Kidney (tissue), 14 donors: ENCODE results near the gene CSTPP1. TPM values are rescaled to one million over a fixed set of nuclear protein-coding genes. Genes with fewer than 3 reads are reported as not detected.

ENCODE experiments used
- DNase-seq, 5 donors: peaks; one replicate each; pipeline ENCODE4 v3.0.0-alpha.2; 2013 to 2020
- FAIRE-seq: peaks from 2 replicates; lab custom pipeline; 2012; peaks lifted over from hg19 to GRCh38; lab: Jason Lieb, UNC
- H3K27ac ChIP-seq, 2 donors: one replicate each; pipeline ENCODE4 v1.7.0; 2013; ENCODE audit warnings: low read depth in 2 of 2, low read length in 2 of 2, inconsistent platforms in 1 of 2
- H3K27me3 ChIP-seq: one replicate; pipeline ENCODE4 v1.7.1; 2013; ENCODE audit warnings: low read length, inconsistent platforms; ENCODE audit not compliant: control insufficient read depth, insufficient read depth
- H3K36me3 ChIP-seq, 3 donors: one replicate each; pipeline versions ENCODE4 v1.7.0 to v1.7.1; 2013; ENCODE audit warnings: low read length in 3 of 3, control low read depth in 1 of 3, inconsistent platforms in 1 of 3; ENCODE audit not compliant: insufficient read depth in 3 of 3, control insufficient read depth in 2 of 3
- H3K4me1 ChIP-seq, 3 donors: one replicate each; pipeline versions ENCODE4 v1.7.0 to v1.7.1; 2013; ENCODE audit warnings: low read length in 3 of 3, inconsistent platforms in 1 of 3, low read depth in 1 of 3; ENCODE audit not compliant: control insufficient read depth in 2 of 3, insufficient read depth in 2 of 3
- H3K4me3 ChIP-seq, 3 donors: one replicate each; pipeline versions ENCODE4 v1.7.0 to v1.8.1; 2013; ENCODE audit warnings: low read length in 3 of 3, control low read depth in 1 of 3, inconsistent platforms in 1 of 3
- H3K9ac ChIP-seq, 3 donors: one replicate each; pipeline versions ENCODE4 v1.7.0 to v1.7.1; 2013; ENCODE audit warnings: low read length in 3 of 3, control low read depth in 1 of 3, inconsistent platforms in 1 of 3
- H3K9me3 ChIP-seq, 3 donors: one replicate each; pipeline versions ENCODE4 v1.7.0 to v1.7.1; 2013; ENCODE audit warnings: low read length in 3 of 3, control low read depth in 1 of 3, inconsistent platforms in 1 of 3; ENCODE audit not compliant: control insufficient read depth in 2 of 3, insufficient read depth in 1 of 3
- CTCF ChIP-seq: IDR thresholded peaks from 3 replicates; pipeline ENCODE4 v1.5.1; 2012; ENCODE audit warnings: mild to moderate bottlenecking, moderate library complexity, borderline replicate concordance; ENCODE audit not compliant: insufficient read depth; ENCODE audit errors: extremely low read depth
- intact Hi-C: fragments of 100-400 bp; cut with DNase I; formaldehyde crosslinking; loops from one replicate; pipeline ENCODE4 v1.11.1; 2022
- polyA plus RNA-seq: library from polyadenylated mRNA; stranded (reverse); fragments of 350-450 nt; fragmentation: Illumina TruSeq; extraction: RNeasy Lipid Tissue Mini Kit (QIAGEN cat#74804); gene quantifications from one replicate; pipeline ENCODE4 v1.2.3, GENCODE V29; 2014; ENCODE audit warnings: low read depth, low replicate concordance; ENCODE audit not compliant: insufficient read depth
- total RNA-seq: library from RNA; stranded (reverse); fragmentation: NEBNext Ultra II Directional; extraction: Animal tissue kit (Norgen Biotek cat#: 25700); gene quantifications from one replicate; pipeline ENCODE4 v1.2.1, GENCODE V29; 2021
- donor health status: control.
- donor health status: control.
- donor health status: control.
- donor health status: control.
- donor health status: control.
- donor health status: DM: yes; HTN: yes; CAD: no.
- donor health status: Normal renal cell carcinoma (clear cell type).

CSTPP1 gene
- total and polyA plus RNA-seq, 2 donors from 2014 or later = 37.4 to 50.3 TPM

DNA sequence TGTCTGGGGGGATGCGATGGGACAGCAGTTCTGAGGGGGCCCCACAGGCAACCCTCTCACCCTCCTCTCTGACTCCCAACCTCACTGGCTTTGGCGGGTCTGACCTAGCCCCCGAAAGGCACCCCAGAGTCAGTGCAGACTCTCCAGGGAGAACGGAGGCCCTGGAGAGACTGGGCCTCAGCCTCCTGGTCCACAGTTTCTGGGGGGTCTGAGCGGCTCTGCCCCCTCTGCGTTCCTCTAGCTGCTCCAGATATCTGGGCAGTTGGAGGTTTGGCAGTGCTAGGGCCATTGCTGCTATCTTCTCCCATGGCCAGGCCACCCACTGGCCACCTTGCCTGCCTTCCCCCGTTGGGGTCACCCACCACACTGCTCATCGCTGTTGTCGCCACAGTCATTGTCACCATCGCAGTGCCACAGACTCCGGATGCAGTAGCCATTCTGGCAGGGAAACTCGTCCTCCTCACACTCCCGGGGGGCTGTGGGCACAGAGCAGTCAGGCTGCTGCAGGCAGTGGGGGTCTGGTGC is 37.0 kb upstream of the CSTPP1 start:
- H3K9ac ChIP-seq = no peak overlapping the region
- no peak for FAIRE-seq
- intact Hi-C loops = no loop called here
- no peaks in the 10 kb centered on the region for H3K36me3 ChIP-seq
- no peaks in the 10 kb centered on the region for H3K4me1 ChIP-seq
- no peak overlapping the region for H3K4me3 ChIP-seq
- no peak for DNase-seq
- no peaks in the 10 kb centered on the region for H3K27me3 ChIP-seq
- no peaks in the 10 kb centered on the region for H3K9me3 ChIP-seq
- TF ChIP-seq CTCF = no peak
- no peak overlapping the region for H3K27ac ChIP-seq

GRCh38 chr11:46900091-46900746 is 36.3 kb upstream of the CSTPP1 start:
- TF ChIP-seq CTCF = no peak
- intact Hi-C loops = no loop called here
- no peaks in the 10 kb centered on the region for H3K9me3 ChIP-seq
- H3K4me1 ChIP-seq = no peaks in the 10 kb centered on the region
- no peak overlapping the region for H3K27ac ChIP-seq
- H3K4me3 ChIP-seq = no peak overlapping the region
- FAIRE-seq = no peak
- no peak for DNase-seq
- H3K27me3 ChIP-seq = no peaks in the 10 kb centered on the region
- no peaks in the 10 kb centered on the region for H3K36me3 ChIP-seq
- H3K9ac ChIP-seq = no peak overlapping the region

DNA sequence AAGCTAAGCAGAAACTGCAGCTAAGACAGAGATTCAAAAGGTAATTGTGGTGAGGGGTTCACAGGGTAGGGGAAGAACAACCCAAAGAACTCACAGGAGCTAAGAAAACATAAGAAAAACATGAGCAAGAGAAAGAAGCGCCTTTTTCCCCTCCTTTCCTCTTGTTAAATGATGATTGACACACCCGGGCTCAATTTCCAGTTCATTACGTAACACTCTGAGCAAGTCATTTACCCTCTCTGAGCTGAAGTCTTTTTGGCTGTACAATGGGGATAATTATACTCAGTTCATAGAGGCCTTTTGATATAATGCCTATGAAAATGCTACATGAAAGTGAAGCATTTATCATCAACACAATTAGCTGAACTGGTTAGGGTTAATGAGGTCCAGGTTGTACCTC is 35.4 kb upstream of the CSTPP1 start:
- H3K27me3 ChIP-seq = no peaks in the 10 kb centered on the region
- H3K4me1 ChIP-seq = no peaks in the 10 kb centered on the region
- FAIRE-seq = no peak
- no peak overlapping the region for H3K4me3 ChIP-seq
- no peak overlapping the region for H3K27ac ChIP-seq
- H3K9ac ChIP-seq = no peak overlapping the region
- no peaks in the 10 kb centered on the region for H3K9me3 ChIP-seq
- no peak for DNase-seq
- H3K36me3 ChIP-seq = no peaks in the 10 kb centered on the region
- intact Hi-C loops = no loop called here
- no peak for TF ChIP-seq CTCF

DNA sequence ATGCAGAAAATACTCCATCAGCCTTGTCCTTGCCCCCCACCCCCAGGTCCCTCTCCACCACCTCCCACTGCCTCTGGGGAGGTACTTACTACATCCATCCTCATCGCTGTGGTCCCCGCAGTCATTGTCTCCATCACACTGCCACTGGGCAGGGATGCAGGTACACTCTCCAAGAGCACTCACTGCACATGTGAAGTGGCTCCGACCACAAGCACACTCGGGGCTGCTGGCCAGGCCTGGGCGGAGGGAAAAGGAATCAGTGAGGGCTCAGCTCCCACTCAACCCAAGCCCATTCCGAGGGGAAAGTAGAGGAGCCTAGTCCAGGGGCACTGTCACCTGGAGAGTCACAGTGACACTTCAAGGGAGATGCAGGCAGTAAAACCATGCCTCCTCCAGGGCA is 33.9 kb upstream of the CSTPP1 start:
- intact Hi-C loops = no loop called here
- TF ChIP-seq CTCF = no peak
- H3K9me3 ChIP-seq = no peaks in the 10 kb centered on the region
- no peak overlapping the region for H3K4me3 ChIP-seq
- H3K9ac ChIP-seq = no peak overlapping the region
- H3K27me3 ChIP-seq = no peaks in the 10 kb centered on the region
- H3K36me3 ChIP-seq = no peaks in the 10 kb centered on the region
- FAIRE-seq = no peak
- H3K4me1 ChIP-seq = no peaks in the 10 kb centered on the region
- DNase-seq = no peak
- H3K27ac ChIP-seq = no peak overlapping the region
